ENCODE data around the gene COL9A1. TPM values are rescaled to one million over a fixed set of nuclear protein-coding genes. Genes with fewer than 3 reads are reported as not detected.

The COL9A1 gene
- total RNA-seq: not detected in 2 replicates

GRCh38 chr6:70303034-70303525, at the start of gene COL9A1:
Gene COL9A1, minus strand, starts transcription at chr6:70303084. Its CDS starts 160 bp downstream, at chr6:70302924.

Other genes starting within 250 kb of the COL9A1 start
- gene FAM135A, start 110.4 kb upstream of the COL9A1 start, total RNA-seq: 7.6 and 8.3 TPM in 2 replicates